Stimulated activated CD4-positive, alpha-beta T cell treated with anti-CD3 and anti-CD28 coated beads, Interleukin-2, amount 100 ng/mL, for 24 hours (primary cell): ENCODE results near the gene PSME4.

Experiments
- DNase-seq, 2 donors: peaks; one replicate each; pipeline ENCODE4 v3.0.0-alpha.2; 2020

Gene PSME4, protein sequence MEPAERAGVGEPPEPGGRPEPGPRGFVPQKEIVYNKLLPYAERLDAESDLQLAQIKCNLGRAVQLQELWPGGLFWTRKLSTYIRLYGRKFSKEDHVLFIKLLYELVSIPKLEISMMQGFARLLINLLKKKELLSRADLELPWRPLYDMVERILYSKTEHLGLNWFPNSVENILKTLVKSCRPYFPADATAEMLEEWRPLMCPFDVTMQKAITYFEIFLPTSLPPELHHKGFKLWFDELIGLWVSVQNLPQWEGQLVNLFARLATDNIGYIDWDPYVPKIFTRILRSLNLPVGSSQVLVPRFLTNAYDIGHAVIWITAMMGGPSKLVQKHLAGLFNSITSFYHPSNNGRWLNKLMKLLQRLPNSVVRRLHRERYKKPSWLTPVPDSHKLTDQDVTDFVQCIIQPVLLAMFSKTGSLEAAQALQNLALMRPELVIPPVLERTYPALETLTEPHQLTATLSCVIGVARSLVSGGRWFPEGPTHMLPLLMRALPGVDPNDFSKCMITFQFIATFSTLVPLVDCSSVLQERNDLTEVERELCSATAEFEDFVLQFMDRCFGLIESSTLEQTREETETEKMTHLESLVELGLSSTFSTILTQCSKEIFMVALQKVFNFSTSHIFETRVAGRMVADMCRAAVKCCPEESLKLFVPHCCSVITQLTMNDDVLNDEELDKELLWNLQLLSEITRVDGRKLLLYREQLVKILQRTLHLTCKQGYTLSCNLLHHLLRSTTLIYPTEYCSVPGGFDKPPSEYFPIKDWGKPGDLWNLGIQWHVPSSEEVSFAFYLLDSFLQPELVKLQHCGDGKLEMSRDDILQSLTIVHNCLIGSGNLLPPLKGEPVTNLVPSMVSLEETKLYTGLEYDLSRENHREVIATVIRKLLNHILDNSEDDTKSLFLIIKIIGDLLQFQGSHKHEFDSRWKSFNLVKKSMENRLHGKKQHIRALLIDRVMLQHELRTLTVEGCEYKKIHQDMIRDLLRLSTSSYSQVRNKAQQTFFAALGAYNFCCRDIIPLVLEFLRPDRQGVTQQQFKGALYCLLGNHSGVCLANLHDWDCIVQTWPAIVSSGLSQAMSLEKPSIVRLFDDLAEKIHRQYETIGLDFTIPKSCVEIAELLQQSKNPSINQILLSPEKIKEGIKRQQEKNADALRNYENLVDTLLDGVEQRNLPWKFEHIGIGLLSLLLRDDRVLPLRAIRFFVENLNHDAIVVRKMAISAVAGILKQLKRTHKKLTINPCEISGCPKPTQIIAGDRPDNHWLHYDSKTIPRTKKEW (N-terminal part only)

GRCh38 chr2:53970724-53971602 lies at the start of gene PSME4:
Gene PSME4, minus strand, starts transcription at chr2:53970993. Its CDS starts 209 bp downstream, at chr2:53970784.
- peak; percentile 97 to 98 for DNase-seq

- DNase-seq = no peak
These were observed 45.3 kb upstream of the PSME4 start for GRCh38 chr2:54015798-54016699.

GRCh38 chr2:54013996-54014395 lies 43.2 kb upstream of the PSME4 start:
- no peak for DNase-seq

- DNase-seq = no peak
These were observed 41.8 kb upstream of the PSME4 start for GRCh38 chr2:54012538-54013141.

DNA sequence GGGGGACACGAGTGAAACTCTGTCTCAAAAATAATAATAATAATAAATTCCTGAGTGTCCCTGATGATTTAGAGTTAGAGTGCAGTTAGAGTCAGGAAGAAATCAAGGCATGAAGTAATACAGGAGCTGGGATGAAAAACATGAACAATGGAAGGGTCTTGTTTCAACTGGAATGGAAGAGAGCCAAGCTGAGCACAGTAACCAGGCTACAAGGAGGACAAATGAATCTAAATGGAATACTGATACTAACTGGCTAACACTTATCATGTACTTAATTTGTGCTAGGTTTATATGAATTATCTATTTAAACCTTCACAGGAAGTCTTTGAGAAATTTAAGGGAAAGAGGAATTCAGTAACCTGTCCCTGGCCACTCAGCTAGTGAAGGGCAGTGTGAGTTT lies 38.8 kb upstream of the PSME4 start:
- no peak for DNase-seq

GRCh38 chr2:54008439-54008838 lies 37.6 kb upstream of the PSME4 start:
- DNase-seq = no peak

DNA sequence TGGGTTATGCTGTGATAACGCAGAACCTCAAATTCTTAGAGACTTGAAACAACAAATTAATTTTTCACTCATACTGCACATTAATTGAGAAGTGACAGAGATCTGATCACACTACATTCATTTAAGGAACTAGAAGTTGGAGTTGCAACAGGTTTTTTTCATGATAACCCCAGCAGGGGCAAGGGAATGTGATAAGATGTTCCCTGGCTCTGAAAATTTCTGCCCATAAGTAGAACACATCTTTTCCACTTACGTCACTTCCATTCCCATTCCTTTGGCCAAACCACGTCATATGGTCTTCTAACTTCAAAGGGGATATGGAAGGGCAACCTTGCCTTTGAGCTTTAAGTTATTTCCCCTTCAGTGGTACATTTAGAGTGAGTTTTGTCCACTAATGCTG lies 29.7 kb upstream of the PSME4 start:
- DNase-seq = no peak

- DNase-seq = no peak
These were observed 29.3 kb upstream of the PSME4 start for GRCh38 chr2:54000122-54000521.

- no peak for DNase-seq
These were observed 28.0 kb upstream of the PSME4 start for GRCh38 chr2:53998834-53999233.

DNA sequence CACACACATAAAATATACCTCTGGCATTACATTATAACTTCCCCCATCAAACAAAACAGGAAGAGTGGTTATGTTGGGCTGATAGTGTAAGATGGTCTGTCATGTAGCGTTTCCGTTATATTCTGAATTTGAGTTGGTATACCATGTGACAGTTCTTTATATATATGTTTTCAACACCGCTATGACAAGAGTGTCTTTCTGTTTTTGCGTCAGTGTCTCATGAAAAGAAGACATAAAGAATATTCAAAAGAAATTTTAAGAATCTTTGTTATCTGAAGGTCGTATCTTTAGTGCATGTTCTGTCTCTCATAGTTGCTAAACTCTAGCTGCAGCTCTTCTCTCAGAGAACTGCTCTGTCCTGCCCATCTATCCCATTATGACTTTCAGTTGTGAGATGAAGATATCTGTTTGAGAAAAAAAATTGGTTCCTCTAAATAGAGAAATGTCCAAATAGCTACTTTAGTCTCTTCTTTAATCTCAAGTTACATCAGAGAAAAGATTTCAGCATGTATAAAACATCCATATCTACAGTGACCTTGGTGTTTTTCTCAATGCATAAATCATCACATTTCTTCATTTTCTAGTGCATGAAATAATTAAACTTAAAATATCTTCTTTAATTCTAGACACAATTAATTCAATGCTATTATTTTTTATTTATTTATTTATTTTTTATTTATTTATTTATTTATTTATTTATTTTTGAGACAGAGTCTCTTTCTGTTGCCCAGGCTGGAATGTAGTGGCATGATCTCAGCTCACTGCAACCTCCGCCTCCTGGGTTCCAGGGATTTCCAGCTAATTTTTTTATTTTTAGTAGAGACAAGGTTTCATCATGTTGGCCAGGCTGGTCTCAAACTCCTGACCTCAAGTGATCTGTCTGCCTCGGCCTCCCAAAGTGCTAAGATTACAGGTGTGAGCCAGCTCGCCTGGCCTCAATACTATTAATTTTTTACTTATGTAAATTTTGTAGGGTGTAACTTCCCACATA lies 24.3 kb upstream of the PSME4 start:
- DNase-seq = no peak

DNA sequence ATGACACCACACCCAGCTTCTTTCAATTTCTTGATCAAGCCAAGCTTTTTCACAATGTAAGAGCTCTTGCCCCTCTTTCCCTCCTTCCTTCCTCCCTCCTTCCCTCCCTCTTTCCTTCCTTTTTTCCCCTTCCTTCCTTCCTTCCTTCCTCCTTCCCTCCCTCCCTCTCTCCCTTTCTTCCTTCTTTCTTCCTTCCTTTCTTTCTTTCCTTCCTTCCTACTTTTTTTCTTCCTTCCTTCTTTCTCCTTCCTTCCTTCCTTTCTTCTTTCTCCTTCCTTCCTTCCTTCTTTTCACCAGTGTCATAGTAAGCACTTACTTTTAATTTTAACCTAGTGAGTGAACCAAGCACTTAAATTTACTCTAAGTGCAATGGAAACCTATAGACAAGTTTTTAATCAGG lies 21.2 kb upstream of the PSME4 start:
- DNase-seq = no peak

DNA sequence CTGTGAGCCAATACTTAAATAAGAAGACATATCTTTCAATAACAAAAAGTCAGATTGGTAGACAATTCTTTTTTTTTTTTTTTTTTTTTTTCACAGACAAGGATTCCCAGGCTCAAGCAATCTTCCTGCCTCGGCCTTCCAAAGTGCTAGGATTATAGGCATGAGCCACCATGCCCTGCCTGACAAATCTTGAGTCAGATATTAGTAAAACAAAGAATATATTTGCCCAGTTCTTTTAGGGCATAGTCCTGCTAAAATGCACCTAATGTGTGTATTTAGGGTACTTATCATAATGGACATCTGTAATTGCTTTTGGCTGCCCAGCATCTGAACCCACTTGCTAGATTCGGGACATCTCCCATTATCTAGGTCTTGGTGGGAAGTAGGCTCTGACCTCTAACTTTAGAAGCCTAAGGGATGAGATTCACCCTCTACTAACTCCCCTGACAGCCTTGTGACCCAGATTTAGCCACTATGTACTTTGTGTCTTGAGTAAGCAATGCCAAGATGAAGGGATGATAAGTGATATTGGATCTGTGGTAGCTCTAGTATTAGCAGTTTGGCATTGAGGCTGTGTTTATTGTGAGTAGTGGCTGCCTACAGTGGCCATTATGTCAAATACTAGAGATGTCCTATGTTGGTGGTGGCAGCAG lies 18.5 kb upstream of the PSME4 start:
- DNase-seq = no peak

GRCh38 chr2:53987336-53987921 lies 16.6 kb upstream of the PSME4 start:
- DNase-seq = no peak

- DNase-seq = no peak
These were observed 14.9 kb upstream of the PSME4 start for GRCh38 chr2:53985646-53986045.

DNA sequence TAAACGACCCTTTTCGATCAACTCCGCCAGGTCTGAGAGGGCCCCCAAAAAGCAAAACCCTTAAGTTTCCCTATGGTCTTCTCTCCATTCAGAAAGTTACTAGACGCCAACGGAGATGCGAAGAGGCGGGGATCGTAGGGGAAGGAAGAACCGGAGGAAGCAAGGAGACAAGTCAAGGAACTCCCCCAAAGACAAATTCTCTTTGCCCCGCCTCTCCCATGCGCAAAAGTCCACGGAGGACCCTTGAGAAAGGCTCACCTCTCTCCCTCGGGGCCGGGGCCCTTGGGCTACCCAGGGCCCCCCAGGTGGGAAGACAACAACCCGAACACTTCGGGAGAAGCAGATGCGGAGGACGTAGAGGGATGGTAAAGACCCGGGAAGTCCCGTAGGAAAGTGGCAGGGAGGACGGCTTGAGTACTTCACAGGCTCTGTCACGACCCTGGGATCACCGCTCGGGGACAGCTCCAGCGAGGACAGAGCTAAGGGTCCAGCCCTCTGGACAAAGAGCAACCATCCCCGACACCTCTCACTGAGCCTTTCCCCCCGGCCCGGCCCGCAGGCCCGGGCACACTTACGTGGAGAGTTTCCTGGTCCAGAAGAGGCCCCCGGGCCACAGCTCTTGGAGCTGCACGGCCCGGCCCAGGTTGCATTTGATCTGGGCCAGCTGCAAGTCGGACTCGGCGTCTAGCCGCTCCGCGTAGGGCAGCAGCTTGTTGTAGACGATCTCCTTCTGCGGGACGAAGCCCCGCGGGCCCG lies 647 bp downstream of the PSME4 start:
- DNase-seq = peak; percentile 27 to 38

- no peak for DNase-seq
These were observed 1.4 kb downstream of the PSME4 start for GRCh38 chr2:53969285-53969967.
